ENCODE data around the gene MED13L.

The MED13L gene

GRCh38 chr12:116278279-116278626 is 760 bp upstream of the MED13L start:
- TF ChIP-seq SIN3A (IDR thresholded peaks at IDR 0.05; ENCODE audit: borderline replicate concordance, insufficient read depth, low read length) = no peak
- 0 out of 2 replicates have a peak, but pooled peaks have one; percentile 7 for TF ChIP-seq TAF1 (IDR thresholded peaks at IDR 0.05; ENCODE audit: borderline replicate concordance, insufficient read depth, low read length)
- no peak for TF ChIP-seq REST (IDR thresholded peaks at IDR 0.05; ENCODE audit: insufficient read depth in 1 of 2, low read depth in 2 of 2, low read length in 2 of 2)

GRCh38 chr12:116276652-116277466 is 634 bp downstream of the MED13L start:
- TF ChIP-seq POLR2AphosphoS5 (IDR thresholded peaks at IDR 0.05; ENCODE audit: low read depth, low read length) (no peak), TAF1 (IDR thresholded peaks at IDR 0.05; ENCODE audit: borderline replicate concordance, insufficient read depth, low read length) (0 out of 2 replicates have a peak, but pooled peaks have one; percentile 52), FOXP2 (optimal IDR thresholded peaks at IDR 0.05; ENCODE audit: borderline replicate concordance, extremely low read depth, extremely low read length, insufficient read depth) (no peak), SIN3A (IDR thresholded peaks at IDR 0.05; ENCODE audit: borderline replicate concordance, insufficient read depth, low read length) (0 out of 2 replicates have a peak, but pooled peaks have one; percentile 26), REST (IDR thresholded peaks at IDR 0.05; ENCODE audit: insufficient read depth in 1 of 2, low read depth in 2 of 2, low read length in 2 of 2) (no peak)

GRCh38 chr12:116274551-116275375 is 2.7 kb downstream of the MED13L start:
- TF ChIP-seq SIN3A (IDR thresholded peaks at IDR 0.05; ENCODE audit: borderline replicate concordance, insufficient read depth, low read length) = no peak
- TF ChIP-seq FOXP2 (optimal IDR thresholded peaks at IDR 0.05; ENCODE audit: borderline replicate concordance, extremely low read depth, extremely low read length, insufficient read depth) = no peak
- TF ChIP-seq TAF1 (IDR thresholded peaks at IDR 0.05; ENCODE audit: borderline replicate concordance, insufficient read depth, low read length) = no peak
- no peak for TF ChIP-seq POLR2AphosphoS5 (IDR thresholded peaks at IDR 0.05; ENCODE audit: low read depth, low read length)
- no peak for TF ChIP-seq REST (IDR thresholded peaks at IDR 0.05; ENCODE audit: insufficient read depth in 1 of 2, low read depth in 2 of 2, low read length in 2 of 2)

- no peak for TF ChIP-seq TAF1 (IDR thresholded peaks at IDR 0.05; ENCODE audit: borderline replicate concordance, insufficient read depth, low read length)
- no peak for TF ChIP-seq SIN3A (IDR thresholded peaks at IDR 0.05; ENCODE audit: borderline replicate concordance, insufficient read depth, low read length)
- no peak for TF ChIP-seq FOXP2 (optimal IDR thresholded peaks at IDR 0.05; ENCODE audit: borderline replicate concordance, extremely low read depth, extremely low read length, insufficient read depth)
- no peak for TF ChIP-seq REST (IDR thresholded peaks at IDR 0.05; ENCODE audit: insufficient read depth in 1 of 2, low read depth in 2 of 2, low read length in 2 of 2)
- no peak for TF ChIP-seq POLR2AphosphoS5 (IDR thresholded peaks at IDR 0.05; ENCODE audit: low read depth, low read length)
Measured at GRCh38 chr12:116273813-116274550, 3.5 kb downstream of the MED13L start.

All from PFSK-1 (cell line).